Measurements from ENCODE around the gene ALKBH6. TPM values are rescaled to one million over a fixed set of nuclear protein-coding genes. Genes with fewer than 3 reads are reported as not detected.

ALKBH6 gene
- total RNA-seq, 4 donors from 2014 or later, result 25.3 to 46.0 (median 33.9) TPM

DNA sequence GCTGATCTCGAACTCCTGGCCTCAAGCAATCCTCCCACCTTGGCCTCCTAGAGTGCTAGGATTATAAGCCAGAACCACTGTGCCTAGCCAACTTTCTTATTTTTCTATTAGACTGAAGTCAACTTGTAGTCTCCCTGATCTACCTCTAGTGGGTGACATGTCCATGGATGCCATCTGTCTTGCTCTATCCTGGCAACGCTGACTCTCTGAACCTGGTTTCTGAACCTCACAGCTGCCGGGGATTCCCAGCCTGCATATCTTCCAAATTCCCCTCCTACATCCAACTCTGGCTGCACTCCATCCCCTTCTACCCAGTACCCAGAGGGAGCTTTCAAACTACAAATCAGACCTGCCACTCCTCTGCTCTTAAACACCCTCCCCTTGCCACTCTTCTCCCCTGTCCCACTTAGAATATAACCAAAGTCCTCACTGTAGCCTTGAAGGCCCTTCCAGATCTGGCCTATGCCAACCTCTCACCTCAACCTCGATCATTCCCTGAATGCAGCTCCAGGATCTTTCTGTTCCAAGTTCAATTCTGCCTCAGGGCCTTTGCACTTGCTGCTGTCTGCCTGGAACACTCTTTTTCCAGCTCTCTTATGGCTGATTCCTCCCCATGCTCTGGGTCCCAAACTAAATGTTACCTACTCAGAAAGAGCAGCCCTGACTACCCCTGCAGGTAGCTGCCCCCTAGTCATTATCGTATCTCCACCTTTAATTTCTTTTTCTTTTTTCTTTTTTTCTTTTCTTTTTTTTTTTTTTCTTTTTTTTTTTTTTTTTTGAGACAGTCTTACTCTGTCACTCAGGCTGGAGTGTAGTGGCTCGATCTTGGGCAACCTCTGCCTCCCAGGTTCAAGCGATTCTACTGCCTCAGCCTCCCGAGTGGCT is 16.5 kb upstream of the ALKBH6 start:
- Histone ChIP-seq H3K27ac (peak overlapping the region in 2 of 4 donors; percentile 5 to 70), H3K27me3 (no peaks in the 10 kb centered on the region), H3K4me1 (peaks cover 0 to 23% (median 1%) of the 10 kb centered on the region in 4 donors), H3K4me3 (no peak overlapping the region), H3K36me3 (peaks cover 0 to 46% (median 0%) of the 10 kb centered on the region in 3 donors), H3K9me3 (no peaks in the 10 kb centered on the region)
- no peak for DNase-seq (ENCODE audit: low spot score in 2 of 2)
- 86 to 88% methylated on average over 8 of the region's 8 CpGs for WGBS, 2 donors
- TF ChIP-seq, protein P1, sequence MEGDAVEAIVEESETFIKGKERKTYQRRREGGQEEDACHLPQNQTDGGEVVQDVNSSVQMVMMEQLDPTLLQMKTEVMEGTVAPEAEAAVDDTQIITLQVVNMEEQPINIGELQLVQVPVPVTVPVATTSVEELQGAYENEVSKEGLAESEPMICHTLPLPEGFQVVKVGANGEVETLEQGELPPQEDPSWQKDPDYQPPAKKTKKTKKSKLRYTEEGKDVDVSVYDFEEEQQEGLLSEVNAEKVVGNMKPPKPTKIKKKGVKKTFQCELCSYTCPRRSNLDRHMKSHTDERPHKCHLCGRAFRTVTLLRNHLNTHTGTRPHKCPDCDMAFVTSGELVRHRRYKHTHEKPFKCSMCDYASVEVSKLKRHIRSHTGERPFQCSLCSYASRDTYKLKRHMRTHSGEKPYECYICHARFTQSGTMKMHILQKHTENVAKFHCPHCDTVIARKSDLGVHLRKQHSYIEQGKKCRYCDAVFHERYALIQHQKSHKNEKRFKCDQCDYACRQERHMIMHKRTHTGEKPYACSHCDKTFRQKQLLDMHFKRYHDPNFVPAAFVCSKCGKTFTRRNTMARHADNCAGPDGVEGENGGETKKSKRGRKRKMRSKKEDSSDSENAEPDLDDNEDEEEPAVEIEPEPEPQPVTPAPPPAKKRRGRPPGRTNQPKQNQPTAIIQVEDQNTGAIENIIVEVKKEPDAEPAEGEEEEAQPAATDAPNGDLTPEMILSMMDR (IDR thresholded peaks at IDR 0.05), result no peak
- no peak for TF ChIP-seq POLR2A (IDR thresholded peaks at IDR 0.05)

DNA sequence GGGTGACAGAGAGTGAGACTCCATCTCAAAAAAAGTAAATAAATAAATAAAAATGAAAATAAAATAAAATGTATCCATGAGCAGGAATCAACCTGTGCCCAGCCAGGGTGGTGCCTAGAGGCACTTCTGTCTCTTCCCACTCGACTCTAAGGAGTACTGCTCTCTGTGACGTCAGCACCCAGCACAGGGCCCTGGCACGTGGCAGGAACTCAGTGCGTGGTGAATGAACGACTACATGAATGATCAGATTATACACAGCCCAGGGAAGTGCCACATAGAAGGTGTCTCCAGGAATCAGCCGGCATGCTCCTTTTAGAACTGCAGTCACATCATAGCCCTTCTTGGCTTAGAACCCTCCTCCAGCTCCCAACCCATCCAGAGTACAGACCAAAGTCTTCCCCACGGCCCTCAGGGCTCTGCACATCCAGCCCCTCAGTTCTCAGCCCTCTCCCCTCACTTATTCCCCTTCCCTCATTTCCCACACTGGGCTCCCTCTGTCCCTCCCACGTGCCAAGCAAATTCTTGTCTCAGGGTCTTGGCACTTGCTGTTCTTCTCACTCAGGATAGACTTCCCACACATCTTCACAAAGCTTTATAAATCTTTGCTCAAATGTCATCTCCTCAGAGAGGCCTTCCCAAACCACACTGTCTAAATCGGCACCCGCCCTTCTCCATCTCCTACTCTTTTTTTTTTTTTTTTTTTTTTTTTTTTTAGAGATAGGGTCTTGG is 14.5 kb upstream of the ALKBH6 start:
- Histone ChIP-seq H3K9me3 (no peaks in the 10 kb centered on the region), H3K27me3 (no peaks in the 10 kb centered on the region), H3K4me3 (no peak overlapping the region), H3K4me1 (peaks cover 0 to 23% (median 1%) of the 10 kb centered on the region in 4 donors), H3K27ac (no peak overlapping the region), H3K36me3 (peaks cover 0 to 52% (median 0%) of the 10 kb centered on the region in 3 donors)
- TF ChIP-seq EP300 (IDR thresholded peaks at IDR 0.05), result no peak
- TF ChIP-seq POLR2A (IDR thresholded peaks at IDR 0.05), result no peak
- TF ChIP-seq, protein P1 (IDR thresholded peaks at IDR 0.05), result no peak
- 64 to 69% methylated on average over 10 of the region's 10 CpGs for WGBS, 2 donors
- no peak for DNase-seq (ENCODE audit: low spot score in 2 of 2)

DNA sequence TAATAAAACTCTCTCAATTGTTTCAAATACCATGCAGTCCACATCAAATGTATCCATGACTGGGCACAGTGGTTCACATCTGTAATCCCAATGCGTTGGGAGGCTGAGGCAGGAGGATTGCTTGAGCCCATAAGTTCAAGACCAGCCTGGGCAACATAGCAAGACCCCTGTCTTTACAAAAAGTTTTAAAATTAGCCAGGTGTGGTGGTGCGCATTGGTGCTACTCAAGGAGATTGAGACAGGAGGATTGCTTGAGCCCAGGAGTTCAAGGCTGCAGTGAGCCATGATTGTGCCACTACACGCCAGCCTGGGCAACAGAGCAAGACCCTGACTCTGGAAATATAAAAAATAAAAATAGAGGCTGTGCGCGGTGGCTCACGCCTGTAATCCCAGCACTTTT is 13.7 kb upstream of the ALKBH6 start:
- Histone ChIP-seq H3K9me3 (no peaks in the 10 kb centered on the region), H3K27ac (no peak overlapping the region), H3K4me1 (peaks cover 0 to 15% (median 1%) of the 10 kb centered on the region in 4 donors), H3K36me3 (peaks cover 0 to 59% (median 0%) of the 10 kb centered on the region in 3 donors), H3K27me3 (no peaks in the 10 kb centered on the region), H3K4me3 (no peak overlapping the region)
- WGBS, 2 donors, result 95 to 96% methylated on average over 6 of the region's 6 CpGs
- TF ChIP-seq, protein P1 (IDR thresholded peaks at IDR 0.05), result no peak
- TF ChIP-seq POLR2A (IDR thresholded peaks at IDR 0.05), result no peak
- TF ChIP-seq EP300 (IDR thresholded peaks at IDR 0.05), result no peak
- no peak for DNase-seq (ENCODE audit: low spot score in 2 of 2)

DNA sequence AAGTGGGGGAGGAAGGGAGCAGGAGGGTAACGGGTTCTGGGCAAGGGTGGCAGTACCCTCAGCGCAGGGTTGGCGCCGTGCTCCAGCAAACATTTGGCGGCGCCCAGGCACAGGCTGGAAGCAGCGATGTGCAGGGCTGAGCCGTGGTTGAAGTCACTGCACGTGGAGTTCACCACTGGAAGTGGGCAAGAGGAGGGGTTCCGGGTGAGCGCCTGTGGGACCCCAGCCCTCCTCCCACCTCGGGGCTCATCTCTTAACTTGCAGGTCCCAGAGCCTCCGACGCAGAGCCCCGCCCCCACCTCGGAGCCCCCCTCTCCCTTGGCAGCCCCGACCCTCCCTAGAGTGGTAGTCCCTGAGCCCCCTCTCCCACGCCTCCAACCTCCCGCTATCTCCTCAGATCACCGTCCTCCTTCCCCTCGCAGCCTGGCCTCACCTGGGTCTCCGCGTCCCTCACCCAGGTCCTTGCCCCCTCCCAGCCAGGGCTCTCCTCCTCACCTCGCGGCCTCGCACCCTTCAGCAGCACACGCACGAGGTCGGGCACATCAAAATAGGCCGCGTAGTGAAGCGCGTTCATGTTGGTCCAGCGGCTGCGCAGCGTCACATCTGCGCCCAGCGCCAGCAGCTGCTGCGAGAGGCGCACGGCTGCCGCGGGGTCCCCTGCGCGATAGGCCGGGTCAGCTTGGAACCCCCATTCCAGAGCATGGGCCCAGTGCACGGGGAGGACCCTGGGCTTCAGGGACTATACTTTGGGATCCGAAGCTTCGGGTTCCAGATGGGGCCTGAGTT is 12.3 kb upstream of the ALKBH6 start:
- Histone ChIP-seq H3K4me3 (no peak overlapping the region), H3K36me3 (peaks cover 0 to 73% (median 0%) of the 10 kb centered on the region in 3 donors), H3K27me3 (no peaks in the 10 kb centered on the region), H3K27ac (no peak overlapping the region), H3K9me3 (no peaks in the 10 kb centered on the region), H3K4me1 (peaks cover 0 to 2% (median 0%) of the 10 kb centered on the region in 4 donors)
- TF ChIP-seq EP300 (IDR thresholded peaks at IDR 0.05) (no peak), POLR2A (IDR thresholded peaks at IDR 0.05) (no peak)
- TF ChIP-seq, protein P1 (IDR thresholded peaks at IDR 0.05), result no peak
- 93% methylated on average over 48 to 49 of the region's 49 CpGs for WGBS, 2 donors
- DNase-seq (ENCODE audit: low spot score in 2 of 2), result no peak

Measured in tibial nerve (tissue), 4 donors.